NCI-H345 (cell line): Measurements from ENCODE around the gene PANK3.
"Not testable (repeated sequence)": the region's sequence is repeated elsewhere in the genome, so short reads cannot be mapped to it uniquely, and the experiment has no call there.

Source experiments
- DNase-seq: peaks from one replicate; lab custom pipeline; 2025; lab: John Stamatoyannopoulos, UW

PANK3 gene

GRCh38 chr5:168592014-168592368, 12.8 kb upstream of the PANK3 start:
- DNase-seq, result no peak

GRCh38 chr5:168591302-168592013, 12.3 kb upstream of the PANK3 start:
- DNase-seq, result no peak

GRCh38 chr5:168590666-168591065, 11.5 kb upstream of the PANK3 start:
- no peak for DNase-seq

GRCh38 chr5:168587987-168588386, 8.8 kb upstream of the PANK3 start:
- DNase-seq, result no peak

GRCh38 chr5:168585119-168585856, 6.1 kb upstream of the PANK3 start:
- DNase-seq, result no peak

GRCh38 chr5:168583742-168584482, 4.7 kb upstream of the PANK3 start:
- no peak for DNase-seq

GRCh38 chr5:168580814-168581469, 1.8 kb upstream of the PANK3 start:
- not testable (repeated sequence) for DNase-seq

- DNase-seq, result peak; percentile 20
Observed at GRCh38 chr5:168580227-168580508, 1.0 kb upstream of the PANK3 start.

GRCh38 chr5:168579488-168580226, 489 bp upstream of the PANK3 start:
- DNase-seq, result peak; percentile 99

GRCh38 chr5:168578006-168578405, 1.2 kb downstream of the PANK3 start:
- no peak for DNase-seq

GRCh38 chr5:168575391-168576372, 3.5 kb downstream of the PANK3 start:
- no peak for DNase-seq

- DNase-seq, result not testable (repeated sequence)
Observed at GRCh38 chr5:168574156-168574555, 5.0 kb downstream of the PANK3 start.

- DNase-seq, result not testable (repeated sequence)
Observed at GRCh38 chr5:168573663-168574062, 5.5 kb downstream of the PANK3 start.

- DNase-seq, result no peak
Observed at GRCh38 chr5:168570490-168571328, 8.5 kb downstream of the PANK3 start.

GRCh38 chr5:168568738-168569137, 10.4 kb downstream of the PANK3 start:
- no peak for DNase-seq

GRCh38 chr5:168563959-168564358, 15.2 kb downstream of the PANK3 start:
- DNase-seq, result no peak

GRCh38 chr5:168562279-168562678, 16.9 kb downstream of the PANK3 start:
- no peak for DNase-seq

GRCh38 chr5:168557389-168557788, 21.8 kb downstream of the PANK3 start:
- no peak for DNase-seq

GRCh38 chr5:168553377-168554130, 25.6 kb downstream of the PANK3 start:
- DNase-seq, result no peak
